H9 (cell line): ENCODE results near the gene KCNS3. TPM values are rescaled to one million over a fixed set of nuclear protein-coding genes. Genes with fewer than 3 reads are reported as not detected.
A peak's percentile ranks its signal among the peaks of the same experiment; 100 is the strongest.

ENCODE experiments used
- DNase-seq: peaks from one replicate; pipeline ENCODE4 v3.0.0-alpha.2; 2017
- H2AFZ ChIP-seq: one replicate; pipeline ENCODE4 v1.6.1; 2013; ENCODE audit warnings: mild to moderate bottlenecking, low read length, control low read depth, moderate library complexity
- H2AK5ac ChIP-seq: 2 replicates; pipeline ENCODE4 v1.6.1; 2013; ENCODE audit warnings: low read length, control low read depth, mixed read lengths; ENCODE audit not compliant: insufficient read length
- H2BK120ac ChIP-seq: one replicate; pipeline ENCODE4 v1.6.1; 2013; ENCODE audit warnings: low read depth, mild to moderate bottlenecking, low read length, control low read depth, inconsistent platforms; ENCODE audit not compliant: poor library complexity, severe bottlenecking
- H2BK12ac ChIP-seq: 2 replicates; pipeline ENCODE4 v1.6.1; 2013; ENCODE audit warnings: low read length, control low read depth, mixed read lengths, low read depth; ENCODE audit not compliant: insufficient read length
- H2BK15ac ChIP-seq: 2 replicates; pipeline ENCODE4 v1.6.1; 2013; ENCODE audit warnings: low read depth, low read length, control low read depth
- H2BK20ac ChIP-seq: one replicate; pipeline ENCODE4 v1.6.1; 2013; ENCODE audit warnings: low read depth, mild to moderate bottlenecking, low read length, control low read depth, inconsistent platforms; ENCODE audit not compliant: poor library complexity, severe bottlenecking
- H2BK5ac ChIP-seq: 2 replicates; pipeline ENCODE4 v1.6.1; 2013; ENCODE audit warnings: low read length, control low read depth, mixed read lengths; ENCODE audit not compliant: insufficient read length
- H3K14ac ChIP-seq: 2 replicates; pipeline ENCODE4 v1.6.1; 2013; ENCODE audit warnings: low read length, control low read depth; ENCODE audit not compliant: insufficient read depth
- H3K18ac ChIP-seq: 2 replicates; pipeline ENCODE4 v1.6.1; 2013; ENCODE audit warnings: low read depth, mild to moderate bottlenecking, mixed read lengths, low read length, control low read depth; ENCODE audit not compliant: insufficient read length
- H3K23ac ChIP-seq: 2 replicates; pipeline ENCODE4 v1.6.1; 2013; ENCODE audit warnings: low read length, control low read depth, mixed read lengths, low read depth; ENCODE audit not compliant: insufficient read length
- H3K23me2 ChIP-seq: 2 replicates; pipeline ENCODE4 v1.6.1; 2013; ENCODE audit warnings: low read depth, mild to moderate bottlenecking, mixed read lengths, low read length, control low read depth; ENCODE audit not compliant: insufficient read length, poor library complexity, severe bottlenecking
- H3K27ac ChIP-seq: 2 replicates; pipeline ENCODE4 v1.5.1; 2013; ENCODE audit warnings: low read length, control low read depth, mixed read lengths, low read depth; ENCODE audit not compliant: insufficient read length
- H3K27me3 ChIP-seq: 2 replicates; pipeline ENCODE4 v1.6.1; 2013; ENCODE audit warnings: low read length, control low read depth, inconsistent platforms; ENCODE audit not compliant: insufficient read depth
- H3K4ac ChIP-seq: 2 replicates; pipeline ENCODE4 v1.6.1; 2013; ENCODE audit warnings: low read depth, mild to moderate bottlenecking, control low read depth, inconsistent platforms, low read length, moderate library complexity
- H3K4me1 ChIP-seq: 2 replicates; pipeline ENCODE4 v1.6.1; 2013; ENCODE audit warnings: low read length, control low read depth, inconsistent platforms; ENCODE audit not compliant: insufficient read depth
- H3K4me2 ChIP-seq: 2 replicates; pipeline ENCODE4 v1.6.1; 2013; ENCODE audit warnings: low read length, control low read depth, mixed read lengths; ENCODE audit not compliant: insufficient read length, insufficient read depth
- H3K56ac ChIP-seq: 2 replicates; pipeline ENCODE4 v1.6.1; 2013; ENCODE audit warnings: low read depth, mild to moderate bottlenecking, mixed read lengths, low read length, control low read depth; ENCODE audit not compliant: insufficient read length
- H3K79me1 ChIP-seq: 2 replicates; pipeline ENCODE4 v1.6.1; 2013; ENCODE audit warnings: low read depth, mild to moderate bottlenecking, moderate library complexity, low read length, control low read depth, inconsistent platforms; ENCODE audit not compliant: insufficient read depth, poor library complexity, severe bottlenecking
- H3K79me2 ChIP-seq: 2 replicates; pipeline ENCODE4 v1.6.1; 2013; ENCODE audit warnings: low read length, control low read depth, inconsistent platforms; ENCODE audit not compliant: insufficient read depth
- H3K9ac ChIP-seq: 2 replicates; pipeline ENCODE4 v1.6.1; 2013; ENCODE audit warnings: low read length, control low read depth, mixed read lengths; ENCODE audit not compliant: insufficient read length; ENCODE audit errors: extremely low read depth
- H3K9me3 ChIP-seq: one replicate; pipeline ENCODE4 v1.6.1; 2013; ENCODE audit warnings: low read depth, low read length, inconsistent platforms; ENCODE audit not compliant: control insufficient read depth
- H3T11ph ChIP-seq: one replicate; pipeline ENCODE4 v1.6.1; 2013; ENCODE audit warnings: mild to moderate bottlenecking, low read length, control low read depth, inconsistent platforms
- H4K20me1 ChIP-seq: one replicate; pipeline ENCODE4 v1.6.1; 2013; ENCODE audit not compliant: control insufficient read depth, insufficient read length, insufficient read depth
- H4K5ac ChIP-seq: 2 replicates; pipeline ENCODE4 v1.6.1; 2013; ENCODE audit warnings: low read depth, mild to moderate bottlenecking, mixed read lengths, low read length, control low read depth; ENCODE audit not compliant: insufficient read length
- H4K8ac ChIP-seq: replicated peaks from 2 replicates; pipeline ENCODE4 v1.6.1; 2013; ENCODE audit warnings: low read length, control low read depth, mixed read lengths, low read depth; ENCODE audit not compliant: insufficient read length
- H4K91ac ChIP-seq: 2 replicates; pipeline ENCODE4 v1.6.1; 2013; ENCODE audit warnings: low read depth, mild to moderate bottlenecking, moderate library complexity, mixed read lengths, low read length, control low read depth; ENCODE audit not compliant: insufficient read length
- H3K27ac Mint-ChIP-seq, 3 experiments: 2 replicates in 2 of 3; 3 replicates in 1 of 3; pipeline ENCODE4 v1.8.0; 2020 to 2021; ENCODE audit warnings: mixed read lengths in 3 of 3, mild to moderate bottlenecking in 1 of 3, moderate library complexity in 1 of 3
- H3K27me3 Mint-ChIP-seq: 2 replicates; pipeline ENCODE4 v1.8.0; 2021; ENCODE audit warnings: low read depth, mild to moderate bottlenecking, moderate library complexity, mixed read lengths
- H3K36me3 Mint-ChIP-seq, 3 experiments: 2 replicates in 2 of 3; 3 replicates in 1 of 3; pipeline ENCODE4 v1.8.0; 2020 to 2021; ENCODE audit warnings: low read depth in 3 of 3, mixed read lengths in 3 of 3; ENCODE audit not compliant: insufficient read depth in 1 of 3
- H3K4me1 Mint-ChIP-seq, 2 experiments: 2 replicates each; pipeline ENCODE4 v1.8.0; 2020; ENCODE audit warnings: mixed read lengths in 2 of 2
- H3K4me3 Mint-ChIP-seq, 2 experiments: 2 replicates in 1 of 2; 3 replicates in 1 of 2; pipeline ENCODE4 v1.8.0; 2020 to 2021; ENCODE audit warnings: mild to moderate bottlenecking in 2 of 2, mixed read lengths in 2 of 2, moderate library complexity in 1 of 2
- H3K9me3 Mint-ChIP-seq, 2 experiments: 2 replicates in 1 of 2; 3 replicates in 1 of 2; pipeline ENCODE4 v1.8.0; 2020; ENCODE audit warnings: mild to moderate bottlenecking in 2 of 2, mixed read lengths in 2 of 2, moderate library complexity in 1 of 2
- CTCF ChIP-seq: fragments of 200-600 bp; sonication (generic); conservative IDR thresholded peaks from 3 replicates; pipeline ENCODE4 v1.8.0; 2021; ENCODE audit warnings: antibody characterized with exemption, mild to moderate bottlenecking
- WGBS: extraction: QIAGEN DNeasy Blood & Tissue Kit; methylation state at CpG from one replicate; pipeline ENCODE4 v1.1.7; 2013; ENCODE audit warnings: missing lambda C conversion rate, low lambda C conversion rate, mixed read lengths; ENCODE audit not compliant: insufficient read length; ENCODE audit errors: extremely low coverage; 5-methylcytosine and 5-hydroxymethylcytosine counted together
- long read RNA-seq: library from polyadenylated mRNA; unstranded; transcript quantifications from one replicate; pipeline ENCODE4 v2.0.0, GENCODE V29; 2020
- total RNA-seq: library from RNA; stranded (reverse); gene quantifications from 2 replicates; pipeline ENCODE4 v1.2.1, GENCODE V29; 2021

The KCNS3 gene, protein sequence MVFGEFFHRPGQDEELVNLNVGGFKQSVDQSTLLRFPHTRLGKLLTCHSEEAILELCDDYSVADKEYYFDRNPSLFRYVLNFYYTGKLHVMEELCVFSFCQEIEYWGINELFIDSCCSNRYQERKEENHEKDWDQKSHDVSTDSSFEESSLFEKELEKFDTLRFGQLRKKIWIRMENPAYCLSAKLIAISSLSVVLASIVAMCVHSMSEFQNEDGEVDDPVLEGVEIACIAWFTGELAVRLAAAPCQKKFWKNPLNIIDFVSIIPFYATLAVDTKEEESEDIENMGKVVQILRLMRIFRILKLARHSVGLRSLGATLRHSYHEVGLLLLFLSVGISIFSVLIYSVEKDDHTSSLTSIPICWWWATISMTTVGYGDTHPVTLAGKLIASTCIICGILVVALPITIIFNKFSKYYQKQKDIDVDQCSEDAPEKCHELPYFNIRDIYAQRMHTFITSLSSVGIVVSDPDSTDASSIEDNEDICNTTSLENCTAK
- 7.2 and 8.0 TPM in 2 replicates for total RNA-seq
- long read RNA-seq, transcript KCNS3-201 (3 exons, 2,333 nt): major isoform, 57 of 69 reads
- long read RNA-seq, partial matches to known transcripts: 3 of 69 reads
- long read RNA-seq, other reads (novel, unspliced or antisense): 8 of 69 reads

DNA sequence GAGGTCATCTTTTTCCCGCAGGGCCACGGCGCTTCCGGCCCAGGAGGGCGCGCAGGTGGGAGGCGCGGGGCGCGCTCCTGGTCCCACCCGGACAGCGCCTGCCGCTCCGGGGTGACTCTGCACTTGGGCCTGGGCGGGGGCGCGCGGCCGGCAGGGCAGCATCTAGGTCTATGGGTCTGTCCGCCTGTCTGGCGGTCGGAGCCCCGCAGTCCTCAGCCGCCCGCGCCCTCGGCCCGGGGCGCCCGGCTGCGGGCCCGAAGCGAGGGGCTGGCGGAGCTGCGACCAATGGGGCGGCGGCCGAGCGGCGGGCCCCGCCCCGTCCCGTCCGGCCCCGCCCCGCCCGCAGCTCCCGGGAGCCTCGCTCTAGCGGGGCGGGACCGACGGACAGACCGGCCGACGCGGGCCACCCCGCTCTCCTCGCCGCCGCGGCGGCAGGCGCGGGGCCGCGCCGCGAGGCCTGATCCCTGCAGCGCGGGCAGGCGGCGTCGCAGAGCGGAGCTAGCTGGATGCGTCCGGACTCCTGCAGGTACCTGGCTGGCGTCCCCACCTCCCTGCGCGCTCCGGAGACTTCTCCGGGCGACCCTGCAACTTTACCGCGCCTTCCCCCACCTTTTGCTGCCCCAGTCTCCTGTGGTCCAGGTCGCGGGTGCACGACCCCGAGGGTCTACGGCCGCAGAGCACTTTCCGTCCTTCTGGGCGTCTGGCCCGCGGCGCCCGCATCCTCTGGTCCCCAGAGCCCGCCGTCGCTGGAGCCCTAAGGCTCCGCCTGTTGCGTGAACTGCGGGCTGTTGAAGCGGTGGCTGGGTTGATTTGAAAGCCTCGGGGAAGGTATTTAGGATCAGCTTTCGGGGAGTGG, at the start of gene KCNS3:
TSS of gene KCNS3 (plus strand) at position 387 of the 856 bp plus-strand sequence. CDS start 52,342 bp downstream, outside the sequence.
- peak within 1 kb of the TSS; percentile 54 for H3K18ac ChIP-seq
- peaks cover 18 to 22% of the 10 kb centered on the region in 2 experiments for H3K4me1 Mint-ChIP-seq
- H3T11ph ChIP-seq: no peak within 1 kb of the TSS
- no peak within 1 kb of the TSS for H3K56ac ChIP-seq
- no peak within 1 kb of the TSS for H2AFZ ChIP-seq
- no peaks in the 10 kb centered on the region for H3K9me3 ChIP-seq
- no peak within 1 kb of the TSS for H3K27ac ChIP-seq
- peaks cover 0 to 2% of the 10 kb centered on the region in 2 experiments; a peak in 1 of 5 replicates for H3K9me3 Mint-ChIP-seq
- TF ChIP-seq CTCF: no peak
- peaks cover 44% of the 10 kb centered on the region for H3K27me3 Mint-ChIP-seq
- H4K20me1 ChIP-seq: no peaks in the 10 kb centered on the region
- H3K4me3 Mint-ChIP-seq: peak within 1 kb of the TSS; percentile 87 to 94
- H3K4me2 ChIP-seq: peak within 1 kb of the TSS; percentile 90
- H4K91ac ChIP-seq: no peak within 1 kb of the TSS
- no peak within 1 kb of the TSS for H2BK20ac ChIP-seq
- H2BK12ac ChIP-seq: no peak within 1 kb of the TSS
- peaks cover 9% of the 10 kb centered on the region; the same call in 1 of the 2 replicates for H3K27me3 ChIP-seq
- DNase-seq: peak; percentile 58
- no peak within 1 kb of the TSS for H3K4ac ChIP-seq
- peaks cover 0 to 2% (median 2%) of the 10 kb centered on the region in 3 experiments; a peak in 3 of 7 replicates for H3K36me3 Mint-ChIP-seq
- no peaks in the 10 kb centered on the region for H3K4me1 ChIP-seq
- H2BK5ac ChIP-seq: no peak within 1 kb of the TSS
- no peak within 1 kb of the TSS for H4K8ac ChIP-seq
- no peaks in the 10 kb centered on the region for H3K79me1 ChIP-seq
- no peak within 1 kb of the TSS for H2BK15ac ChIP-seq
- H3K9ac ChIP-seq: peak within 1 kb of the TSS; percentile 46
- no peak within 1 kb of the TSS; the same call in 1 of the 2 replicates for H3K14ac ChIP-seq
- peak within 1 kb of the TSS; percentile 40 to 95 (median 85); a peak in 5 of 7 replicates for H3K27ac Mint-ChIP-seq
- no peak within 1 kb of the TSS for H2AK5ac ChIP-seq
- no CpG with 5 or more reads among the region's 106 CpGs for WGBS
- H2BK120ac ChIP-seq: no peak within 1 kb of the TSS
- no peak within 1 kb of the TSS for H4K5ac ChIP-seq
- no peak within 1 kb of the TSS for H3K23ac ChIP-seq
- H3K79me2 ChIP-seq: peaks cover 4% of the 10 kb centered on the region; the same call in 1 of the 2 replicates
- H3K23me2 ChIP-seq: peaks cover 12% of the 10 kb centered on the region
